ENCODE data around the gene CHMP4B.

The CHMP4B gene, protein sequence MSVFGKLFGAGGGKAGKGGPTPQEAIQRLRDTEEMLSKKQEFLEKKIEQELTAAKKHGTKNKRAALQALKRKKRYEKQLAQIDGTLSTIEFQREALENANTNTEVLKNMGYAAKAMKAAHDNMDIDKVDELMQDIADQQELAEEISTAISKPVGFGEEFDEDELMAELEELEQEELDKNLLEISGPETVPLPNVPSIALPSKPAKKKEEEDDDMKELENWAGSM

DNA sequence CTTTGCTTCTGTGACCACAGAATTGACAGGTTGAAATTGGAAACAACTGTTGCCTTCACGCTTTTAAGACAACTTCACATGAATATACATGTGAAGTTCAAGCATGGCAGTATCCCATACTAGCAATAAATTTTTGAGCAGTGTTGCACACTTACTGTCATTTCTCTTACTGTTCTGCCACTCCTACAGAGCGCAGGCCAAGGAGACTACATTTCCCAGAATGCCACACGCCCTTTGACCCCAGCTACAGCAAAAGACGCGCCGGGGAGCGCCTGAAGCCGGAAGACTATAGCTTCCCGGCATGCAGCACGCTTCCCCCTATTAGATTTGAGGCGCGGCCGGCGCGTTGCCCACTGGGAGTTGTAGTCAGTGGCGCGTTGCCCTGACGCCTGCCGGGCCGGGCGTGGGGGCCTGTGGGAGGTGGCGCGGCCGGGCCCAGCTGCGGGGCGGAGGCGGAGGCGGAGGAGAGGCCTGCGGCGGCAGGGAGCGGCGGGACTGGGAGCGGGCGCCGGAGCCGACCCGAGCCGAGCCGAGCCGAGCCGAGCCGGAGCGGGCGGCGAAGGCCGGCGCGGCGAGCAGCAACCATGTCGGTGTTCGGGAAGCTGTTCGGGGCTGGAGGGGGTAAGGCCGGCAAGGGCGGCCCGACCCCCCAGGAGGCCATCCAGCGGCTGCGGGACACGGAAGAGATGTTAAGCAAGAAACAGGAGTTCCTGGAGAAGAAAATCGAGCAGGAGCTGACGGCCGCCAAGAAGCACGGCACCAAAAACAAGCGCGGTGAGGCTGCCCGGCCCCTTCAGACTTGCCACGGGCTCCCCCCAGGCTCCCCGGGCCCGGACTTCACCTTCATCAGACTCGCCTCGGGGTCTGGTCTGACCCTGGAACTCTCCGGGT, at the start of gene CHMP4B:
TSS of gene CHMP4B (plus strand) at position 464 of the 891 bp plus-strand sequence. CDS start at position 585, 121 bp downstream.
- peak; percentile 97 for DNase-seq (ENCODE audit: low read depth)
- H3K4me3 ChIP-seq (ENCODE audit: control insufficient read depth, low read depth, low read length) = peak within 1 kb of the TSS; percentile 94
- no peak for TF ChIP-seq CTCF (conservative IDR thresholded peaks at IDR 0.05; ENCODE audit: control insufficient read depth, insufficient read depth, low read depth, low read length)

DNA sequence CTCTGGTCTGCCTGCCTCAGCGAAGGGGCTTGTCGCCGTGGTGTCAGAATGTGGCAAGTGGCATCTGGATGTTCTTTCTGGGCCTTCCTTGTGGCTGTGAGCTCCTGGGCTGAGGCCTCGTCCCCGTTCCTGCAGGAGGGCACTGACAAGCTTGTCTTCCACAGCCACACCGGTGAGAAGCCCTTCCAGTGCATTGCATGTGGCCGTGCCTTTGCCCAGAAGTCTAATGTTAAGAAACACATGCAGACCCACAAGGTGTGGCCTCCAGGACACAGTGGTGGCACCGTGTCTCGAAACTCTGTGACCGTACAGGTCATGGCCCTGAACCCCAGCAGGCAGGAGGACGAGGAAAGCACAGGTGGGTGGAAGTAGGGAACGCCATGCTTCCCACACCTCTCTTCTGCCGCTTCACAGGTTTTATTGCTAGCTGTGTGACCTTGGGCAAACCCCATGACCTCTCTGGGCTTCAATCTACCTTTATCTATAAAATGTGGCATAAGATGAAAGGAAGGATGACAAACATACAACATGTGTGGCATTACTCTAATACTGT, 49.4 kb upstream of the CHMP4B start:
- no peak for DNase-seq (ENCODE audit: low read depth)
- no peak for TF ChIP-seq CTCF (conservative IDR thresholded peaks at IDR 0.05; ENCODE audit: control insufficient read depth, insufficient read depth, low read depth, low read length)
- no peak overlapping the region for H3K4me3 ChIP-seq (ENCODE audit: control insufficient read depth, low read depth, low read length)

DNA sequence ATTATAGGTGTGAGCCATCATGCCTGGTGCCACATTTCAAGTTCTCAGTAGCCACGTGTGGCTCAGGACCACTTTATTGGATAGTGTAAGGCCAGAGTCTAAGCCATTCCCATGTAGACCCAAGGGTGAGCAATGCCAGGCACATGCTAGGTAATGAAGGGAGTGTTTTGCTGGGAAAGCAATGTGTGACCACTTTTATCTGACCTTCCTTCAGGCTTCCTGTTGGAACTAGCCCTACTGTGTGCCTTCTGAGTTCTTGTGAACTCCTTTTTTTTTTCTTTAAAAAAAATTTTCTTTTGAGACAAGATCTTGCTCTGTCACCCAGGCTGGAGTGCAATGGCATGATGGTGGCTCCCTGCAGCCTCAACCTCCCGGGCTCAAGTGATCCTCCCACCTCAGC, 46.0 kb upstream of the CHMP4B start:
- no peak for DNase-seq (ENCODE audit: low read depth)
- no peak overlapping the region for H3K4me3 ChIP-seq (ENCODE audit: control insufficient read depth, low read depth, low read length)
- no peak for TF ChIP-seq CTCF (conservative IDR thresholded peaks at IDR 0.05; ENCODE audit: control insufficient read depth, insufficient read depth, low read depth, low read length)

DNA sequence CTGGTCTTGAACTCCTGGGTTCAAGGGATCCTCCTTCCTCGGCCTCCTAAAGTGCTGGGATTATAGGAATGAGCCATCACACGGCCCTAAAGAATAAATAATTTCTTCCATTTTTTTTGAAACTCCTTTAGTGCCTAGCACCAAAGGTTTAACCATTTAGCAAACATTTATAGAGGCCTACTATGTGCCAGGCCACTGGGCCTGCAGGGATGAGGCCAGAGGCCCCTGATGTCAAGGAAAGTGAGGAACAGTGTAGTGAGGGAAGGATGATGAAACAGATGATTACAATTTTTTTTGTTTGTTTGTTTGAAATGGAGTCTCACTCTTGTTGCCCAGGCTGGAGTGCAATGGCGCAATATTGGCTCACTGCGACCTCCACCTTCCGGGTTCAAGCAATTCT, 45.6 kb upstream of the CHMP4B start:
- DNase-seq (ENCODE audit: low read depth) = no peak
- TF ChIP-seq CTCF (conservative IDR thresholded peaks at IDR 0.05; ENCODE audit: control insufficient read depth, insufficient read depth, low read depth, low read length) = no peak
- no peak overlapping the region for H3K4me3 ChIP-seq (ENCODE audit: control insufficient read depth, low read depth, low read length)

GRCh38 chr20:33766686-33767085, 44.5 kb upstream of the CHMP4B start:
- DNase-seq (ENCODE audit: low read depth) = no peak
- no peak overlapping the region for H3K4me3 ChIP-seq (ENCODE audit: control insufficient read depth, low read depth, low read length)
- TF ChIP-seq CTCF (conservative IDR thresholded peaks at IDR 0.05; ENCODE audit: control insufficient read depth, insufficient read depth, low read depth, low read length) = no peak

GRCh38 chr20:33767777-33768138, 43.4 kb upstream of the CHMP4B start:
- DNase-seq (ENCODE audit: low read depth) = no peak
- H3K4me3 ChIP-seq (ENCODE audit: control insufficient read depth, low read depth, low read length) = no peak overlapping the region
- no peak for TF ChIP-seq CTCF (conservative IDR thresholded peaks at IDR 0.05; ENCODE audit: control insufficient read depth, insufficient read depth, low read depth, low read length)
